ENCODE results near the gene GRAMD1A. TPM values are rescaled to one million over a fixed set of nuclear protein-coding genes. Genes with fewer than 3 reads are reported as not detected.

The GRAMD1A gene
- total RNA-seq, 4 donors from 2014 or later = 27.6 to 55.9 (median 34.0) TPM

GRCh38 chr19:35068941-35069634 is 69.0 kb downstream of the GRAMD1A start:
- no peak for TF ChIP-seq CTCF (IDR thresholded peaks at IDR 0.05; ENCODE audit: low read depth)

- no peak for TF ChIP-seq CTCF (IDR thresholded peaks at IDR 0.05; ENCODE audit: low read depth)
Measured at GRCh38 chr19:35069696-35070095, 69.6 kb downstream of the GRAMD1A start.

- TF ChIP-seq CTCF (IDR thresholded peaks at IDR 0.05; ENCODE audit: low read depth) = no peak
Measured at GRCh38 chr19:35070471-35070870, 70.3 kb downstream of the GRAMD1A start.

GRCh38 chr19:35073516-35073915 is 73.4 kb downstream of the GRAMD1A start:
- TF ChIP-seq CTCF (IDR thresholded peaks at IDR 0.05; ENCODE audit: low read depth) = no peak

GRCh38 chr19:35073941-35074340 is 73.8 kb downstream of the GRAMD1A start:
- no peak for TF ChIP-seq CTCF (IDR thresholded peaks at IDR 0.05; ENCODE audit: low read depth)

- no peak for TF ChIP-seq CTCF (IDR thresholded peaks at IDR 0.05; ENCODE audit: low read depth)
Measured at GRCh38 chr19:35074426-35075201, 74.5 kb downstream of the GRAMD1A start.

- no peak for TF ChIP-seq CTCF (IDR thresholded peaks at IDR 0.05; ENCODE audit: low read depth)
Measured at GRCh38 chr19:35075202-35076025, 75.3 kb downstream of the GRAMD1A start.

Data from subcutaneous adipose tissue (tissue), 4 donors.